Neuronal stem cell (in vitro differentiated cells): ENCODE results near the gene EPHA6.

Source experiments
- DNase-seq: peaks from one replicate; pipeline ENCODE4 v3.0.0-alpha.2; 2013; ENCODE audit warnings: low spot score
- H2AFZ ChIP-seq: one replicate; pipeline ENCODE4 v1.6.1; 2013; ENCODE audit warnings: mild to moderate bottlenecking, low read length, inconsistent platforms
- H2AK5ac ChIP-seq: 2 replicates; pipeline ENCODE4 v1.6.1; 2013; ENCODE audit warnings: low read depth, mild to moderate bottlenecking, inconsistent platforms, low read length, moderate library complexity, mixed read lengths
- H2BK120ac ChIP-seq: 2 replicates; pipeline ENCODE4 v1.6.1; 2013; ENCODE audit warnings: low read depth, mild to moderate bottlenecking, inconsistent platforms, low read length, moderate library complexity, mixed read lengths
- H2BK12ac ChIP-seq: one replicate; pipeline ENCODE4 v1.6.1; 2013; ENCODE audit warnings: low read length, inconsistent platforms
- H2BK15ac ChIP-seq: 2 replicates; pipeline ENCODE4 v1.6.1; 2013; ENCODE audit warnings: mild to moderate bottlenecking, low read length, inconsistent platforms, mixed read lengths
- H2BK5ac ChIP-seq: one replicate; pipeline ENCODE4 v1.6.1; 2013; ENCODE audit warnings: inconsistent platforms, mild to moderate bottlenecking, low read length, moderate library complexity
- H3K14ac ChIP-seq: one replicate; pipeline ENCODE4 v1.6.1; 2013; ENCODE audit warnings: low read length, inconsistent platforms
- H3K18ac ChIP-seq: 2 replicates; pipeline ENCODE4 v1.6.1; 2013; ENCODE audit warnings: low read length, inconsistent platforms
- H3K23ac ChIP-seq: 2 replicates; pipeline ENCODE4 v1.6.1; 2013; ENCODE audit warnings: low read depth, mild to moderate bottlenecking, mixed read lengths, low read length, inconsistent platforms; ENCODE audit not compliant: poor library complexity
- H3K27ac ChIP-seq: replicated peaks from 3 replicates; pipeline ENCODE4 v1.5.1; 2013; ENCODE audit warnings: low read length, inconsistent platforms
- H3K27me3 ChIP-seq, 3 experiments: 2 replicates each; pipeline ENCODE4 v1.6.1; 2013; ENCODE audit warnings: low read length in 3 of 3, mild to moderate bottlenecking in 2 of 3, inconsistent platforms in 1 of 3, low read depth in 1 of 3, mixed read lengths in 1 of 3, moderate library complexity in 1 of 3; ENCODE audit not compliant: control insufficient read depth in 3 of 3, insufficient read depth in 3 of 3
- H3K36me3 ChIP-seq, 2 donors: replicated peaks in 1 of 2; 2 replicates each; pipeline ENCODE4 v1.6.1; 2013; ENCODE audit warnings: low read length in 2 of 2; ENCODE audit not compliant: control insufficient read depth in 2 of 2, insufficient read depth in 2 of 2
- H3K4ac ChIP-seq: 2 replicates; pipeline ENCODE4 v1.6.1; 2013; ENCODE audit warnings: inconsistent platforms, mild to moderate bottlenecking, low read length, moderate library complexity
- H3K4me1 ChIP-seq, 2 donors: 1 replicate in 1 of 2; 2 replicates in 1 of 2; pipeline ENCODE4 v1.6.1; 2013; ENCODE audit warnings: low read length in 2 of 2, low read depth in 1 of 2; ENCODE audit not compliant: control insufficient read depth in 2 of 2, insufficient read depth in 1 of 2
- H3K4me2 ChIP-seq: one replicate; pipeline ENCODE4 v1.6.1; 2013; ENCODE audit warnings: mild to moderate bottlenecking, low read length, inconsistent platforms; ENCODE audit not compliant: insufficient read depth, poor library complexity, severe bottlenecking
- H3K4me3 ChIP-seq, 2 donors: 2 replicates each; pipeline ENCODE4 v1.5.1; 2013; ENCODE audit warnings: low read length in 2 of 2, mild to moderate bottlenecking in 2 of 2, inconsistent platforms in 1 of 2, moderate library complexity in 1 of 2
- H3K79me1 ChIP-seq: one replicate; pipeline ENCODE4 v1.6.1; 2013; ENCODE audit warnings: low read depth, mild to moderate bottlenecking, inconsistent platforms, low read length, moderate library complexity
- H3K9ac ChIP-seq: one replicate; pipeline ENCODE4 v1.6.1; 2013; ENCODE audit warnings: mild to moderate bottlenecking, low read depth, low read length, inconsistent platforms; ENCODE audit not compliant: poor library complexity
- H3K9me3 ChIP-seq, 2 donors: replicated peaks in 1 of 2; 2 replicates each; pipeline versions ENCODE3 to v1.6.1; 2013; ENCODE audit warnings: low read length in 2 of 2, mild to moderate bottlenecking in 2 of 2, inconsistent platforms in 1 of 2, low read depth in 1 of 2, mixed read lengths in 1 of 2, moderate library complexity in 1 of 2; ENCODE audit not compliant: control insufficient read depth in 2 of 2, insufficient read depth in 1 of 2
- H4K8ac ChIP-seq: one replicate; pipeline ENCODE4 v1.6.1; 2013; ENCODE audit warnings: low read depth, mild to moderate bottlenecking, inconsistent platforms, low read length, moderate library complexity
- H4K91ac ChIP-seq: one replicate; pipeline ENCODE4 v1.6.1; 2013; ENCODE audit warnings: low read length, low read depth, mild to moderate bottlenecking, inconsistent platforms; ENCODE audit not compliant: poor library complexity
- WGBS, 2 donors: extraction: QIAGEN DNeasy Blood & Tissue Kit; methylation state at CpG; one replicate each; pipeline ENCODE4 v1.1.7; 2013; ENCODE audit warnings: missing lambda C conversion rate in 2 of 2, mixed read lengths in 1 of 2; ENCODE audit not compliant: insufficient read length in 2 of 2, insufficient replicate concordance in 1 of 2; ENCODE audit errors: extremely low coverage in 2 of 2; 5-methylcytosine and 5-hydroxymethylcytosine counted together

EPHA6 gene

DNA sequence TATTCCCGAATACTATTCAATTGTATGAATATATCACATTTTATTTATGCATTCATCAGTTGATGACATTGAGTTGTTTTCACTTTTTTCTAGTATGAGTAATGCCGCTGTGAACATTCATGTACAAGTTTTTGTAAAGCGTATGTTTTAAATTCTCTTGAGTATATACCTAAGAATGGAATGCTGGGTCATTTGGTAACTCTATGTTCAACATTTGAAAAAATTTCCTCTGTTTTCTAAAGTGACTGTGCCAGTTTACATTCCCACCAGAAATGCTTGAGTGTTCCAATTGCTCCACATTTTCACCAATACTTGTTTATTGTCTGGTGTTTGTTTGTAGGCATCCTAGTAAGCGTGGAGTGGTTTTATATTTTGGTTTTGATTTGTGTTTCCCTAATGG lies 144.5 kb downstream of the EPHA6 start:
- Histone ChIP-seq H3K27me3 (no peaks in the 10 kb centered on the region), H3K4me3 (no peak overlapping the region), H3K9me3 (no peaks in the 10 kb centered on the region), H2AK5ac (no peak overlapping the region), H3K4me1 (no peaks in the 10 kb centered on the region), H2BK12ac (no peak overlapping the region), H4K8ac (no peak overlapping the region), H3K36me3 (no peaks in the 10 kb centered on the region), H3K9ac (no peak overlapping the region), H3K18ac (no peak overlapping the region), H3K14ac (no peak overlapping the region), H2BK120ac (no peak overlapping the region), H2BK15ac (no peak overlapping the region), H3K4me2 (no peak overlapping the region), H4K91ac (no peak overlapping the region), H3K79me1 (no peaks in the 10 kb centered on the region), H2AFZ (no peak overlapping the region), H3K23ac (no peak overlapping the region), H3K4ac (no peak overlapping the region), H3K27ac (no peak overlapping the region), H2BK5ac (no peak overlapping the region)
- WGBS, 2 donors = no CpG with 5 or more reads among the region's 4 CpGs
- no peak for DNase-seq

DNA sequence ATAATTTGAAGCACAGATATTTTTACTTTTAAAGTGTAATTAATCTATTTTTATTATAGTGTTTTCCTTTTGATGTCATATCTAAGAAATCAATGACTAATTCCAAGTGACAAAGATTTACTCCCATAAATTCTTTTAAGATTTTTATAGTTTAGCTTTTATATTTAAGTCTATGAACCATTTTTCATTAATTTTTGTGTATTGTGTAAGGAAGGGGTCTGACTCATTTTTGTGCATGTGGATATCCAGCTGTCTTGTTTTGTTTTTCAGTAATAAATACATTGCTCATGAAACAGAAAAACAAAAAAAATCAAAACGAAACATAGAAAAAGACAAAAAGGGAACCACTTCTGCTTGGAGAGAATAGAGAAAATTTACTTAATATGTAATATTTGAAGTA lies 145.1 kb downstream of the EPHA6 start:
- no CpG with 5 or more reads among the region's 1 CpG for WGBS, 2 donors
- Histone ChIP-seq H3K27ac (no peak overlapping the region), H3K14ac (no peak overlapping the region), H3K18ac (no peak overlapping the region), H2BK15ac (no peak overlapping the region), H2AFZ (no peak overlapping the region), H3K4me2 (no peak overlapping the region), H2BK5ac (no peak overlapping the region), H2AK5ac (no peak overlapping the region), H3K9me3 (no peaks in the 10 kb centered on the region), H3K4ac (no peak overlapping the region), H3K36me3 (no peaks in the 10 kb centered on the region), H3K79me1 (no peaks in the 10 kb centered on the region), H3K4me3 (no peak overlapping the region), H3K27me3 (no peaks in the 10 kb centered on the region), H3K9ac (no peak overlapping the region), H2BK12ac (no peak overlapping the region), H4K91ac (no peak overlapping the region), H3K4me1 (no peaks in the 10 kb centered on the region), H2BK120ac (no peak overlapping the region), H4K8ac (no peak overlapping the region), H3K23ac (no peak overlapping the region)
- DNase-seq = no peak

GRCh38 chr3:96959901-96960641 lies 145.7 kb downstream of the EPHA6 start:
- H3K27me3 ChIP-seq = no peaks in the 10 kb centered on the region
- no peak overlapping the region for H2BK5ac ChIP-seq
- DNase-seq = no peak
- H4K91ac ChIP-seq = no peak overlapping the region
- no peak overlapping the region for H3K14ac ChIP-seq
- no peaks in the 10 kb centered on the region for H3K4me1 ChIP-seq
- no peak overlapping the region for H2BK15ac ChIP-seq
- H2AK5ac ChIP-seq = no peak overlapping the region
- H2BK120ac ChIP-seq = no peak overlapping the region
- H3K79me1 ChIP-seq = no peaks in the 10 kb centered on the region
- H2AFZ ChIP-seq = no peak overlapping the region
- no peak overlapping the region for H3K4me2 ChIP-seq
- no peak overlapping the region for H3K18ac ChIP-seq
- no peak overlapping the region for H3K4me3 ChIP-seq
- no peak overlapping the region for H3K23ac ChIP-seq
- no peaks in the 10 kb centered on the region for H3K9me3 ChIP-seq
- H3K36me3 ChIP-seq = no peaks in the 10 kb centered on the region
- H3K4ac ChIP-seq = no peak overlapping the region
- no peak overlapping the region for H3K27ac ChIP-seq
- no peak overlapping the region for H3K9ac ChIP-seq
- no CpG with 5 or more reads among the region's 4 CpGs for WGBS, 2 donors
- H2BK12ac ChIP-seq = no peak overlapping the region
- H4K8ac ChIP-seq = no peak overlapping the region

DNA sequence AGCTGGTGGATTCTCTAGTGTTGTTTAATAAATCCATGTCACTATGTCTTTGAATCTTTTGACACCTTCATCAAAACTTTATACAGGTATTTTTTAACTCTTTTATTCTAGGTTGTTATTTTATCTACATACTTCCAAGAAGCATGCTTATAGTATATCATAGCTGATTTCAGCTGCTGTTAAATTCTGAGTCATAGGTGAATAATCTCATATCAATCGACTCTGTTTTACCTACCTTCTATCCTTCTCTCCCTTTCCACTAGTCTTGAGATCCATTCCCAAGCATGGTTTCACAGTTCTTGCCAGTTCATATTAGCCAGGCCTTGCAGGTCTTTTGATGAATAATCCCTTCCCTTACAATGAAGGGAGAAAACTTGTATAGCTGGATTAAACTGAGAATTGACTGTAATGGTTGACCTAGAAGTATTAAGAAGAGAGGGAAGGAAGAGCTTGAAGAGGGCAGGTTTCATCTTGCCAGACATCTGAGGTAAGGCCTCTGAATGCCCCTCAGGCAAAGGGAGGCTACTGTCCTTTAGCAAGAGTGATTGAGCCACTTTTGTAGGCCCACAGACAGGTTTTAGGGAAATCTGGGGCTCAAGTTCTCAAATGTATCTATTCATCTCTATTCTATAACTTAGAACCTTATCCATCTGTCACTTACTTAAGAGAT lies 146.4 kb downstream of the EPHA6 start:
- Histone ChIP-seq H3K79me1 (no peaks in the 10 kb centered on the region), H3K23ac (no peak overlapping the region), H3K4ac (no peak overlapping the region), H2BK15ac (no peak overlapping the region), H3K9ac (no peak overlapping the region), H3K4me1 (no peaks in the 10 kb centered on the region), H2BK5ac (no peak overlapping the region), H3K18ac (no peak overlapping the region), H2BK120ac (no peak overlapping the region), H3K27me3 (no peaks in the 10 kb centered on the region), H2AFZ (no peak overlapping the region), H4K8ac (no peak overlapping the region), H3K27ac (no peak overlapping the region), H2AK5ac (no peak overlapping the region), H3K9me3 (no peaks in the 10 kb centered on the region), H3K4me2 (no peak overlapping the region), H3K4me3 (no peak overlapping the region), H4K91ac (no peak overlapping the region), H2BK12ac (no peak overlapping the region), H3K14ac (no peak overlapping the region), H3K36me3 (no peaks in the 10 kb centered on the region)
- no peak for DNase-seq
- no CpG with 5 or more reads among the region's 1 CpG for WGBS, 2 donors
